ENCODE measurements around the gene CLDN6.

The CLDN6 gene

GRCh38 chr16:3013491-3013951 lies 4.5 kb downstream of the CLDN6 start:
- no peak for DNase-seq (ENCODE audit: low read depth)

GRCh38 chr16:3012828-3013420 lies 5.1 kb downstream of the CLDN6 start, which contains the start of gene CLDN9:
Gene CLDN9 (plus strand): TSS chr16:3012923. CDS start chr16:3013363, 440 bp downstream.
- no peak for DNase-seq (ENCODE audit: low read depth)

DNA sequence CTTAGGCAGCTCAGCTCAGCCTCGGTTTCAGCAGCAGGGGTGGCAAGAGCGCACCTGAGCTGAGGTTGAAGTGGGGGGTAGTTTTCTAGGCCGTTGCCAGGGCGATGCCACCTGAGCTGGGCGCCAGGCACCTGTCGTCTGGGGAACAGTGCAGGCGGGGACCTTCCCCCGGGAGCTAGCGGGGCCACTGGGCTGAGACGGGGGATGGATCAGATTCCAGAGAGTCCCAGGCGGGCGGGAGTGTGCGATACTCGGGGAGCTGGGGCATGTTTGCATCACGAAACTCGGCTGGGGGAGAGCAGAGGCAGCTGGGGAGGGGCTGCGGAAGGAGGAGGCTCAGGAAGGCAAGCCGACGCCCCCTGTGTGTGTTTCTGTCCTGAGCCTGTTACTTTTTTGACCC lies 5.7 kb downstream of the CLDN6 start:
- DNase-seq (ENCODE audit: low read depth): no peak

GRCh38 chr16:3010510-3010909 lies 7.5 kb downstream of the CLDN6 start:
- no peak for DNase-seq (ENCODE audit: low read depth)

DNA sequence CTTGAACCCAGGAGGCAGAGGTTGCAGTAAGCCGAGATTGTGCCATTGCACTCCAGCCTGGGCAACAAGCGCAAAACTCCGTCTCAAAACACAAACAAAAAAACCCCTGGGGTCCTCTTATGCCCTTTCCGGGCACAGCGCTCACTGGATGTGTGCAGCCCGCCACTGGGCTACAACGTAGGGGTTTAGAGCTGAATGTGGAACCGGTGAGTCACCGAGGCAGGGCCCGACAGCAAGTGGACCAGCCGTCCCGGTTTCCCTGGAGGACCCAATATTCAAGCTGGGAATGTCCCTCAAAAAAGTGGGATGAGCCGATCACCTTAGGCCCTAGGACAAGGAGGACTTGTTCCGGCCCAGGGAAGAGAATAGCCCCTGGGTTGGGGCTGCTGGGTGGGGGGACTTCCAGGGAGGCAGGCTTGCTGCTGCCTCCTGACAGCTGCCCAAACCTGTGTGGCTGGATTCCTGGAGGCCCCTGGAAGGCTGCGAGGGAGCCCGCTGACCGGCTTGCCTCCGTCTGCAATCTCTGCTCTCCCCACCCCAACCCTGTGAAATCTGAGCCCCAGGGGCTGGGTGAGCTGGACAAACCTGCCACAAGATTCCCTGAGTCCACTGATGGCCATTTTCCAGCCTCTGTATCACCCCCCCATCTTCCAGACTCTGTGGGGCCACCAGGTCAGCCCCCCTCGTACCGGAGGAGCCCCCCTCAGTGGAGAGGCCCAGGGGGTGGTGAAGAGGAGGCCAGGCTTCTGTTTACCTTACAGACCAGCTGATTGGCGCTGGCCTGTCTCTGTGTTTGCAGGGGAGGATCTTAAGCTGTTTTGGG lies 8.2 kb downstream of the CLDN6 start:
- DNase-seq (ENCODE audit: low read depth): no peak

DNA sequence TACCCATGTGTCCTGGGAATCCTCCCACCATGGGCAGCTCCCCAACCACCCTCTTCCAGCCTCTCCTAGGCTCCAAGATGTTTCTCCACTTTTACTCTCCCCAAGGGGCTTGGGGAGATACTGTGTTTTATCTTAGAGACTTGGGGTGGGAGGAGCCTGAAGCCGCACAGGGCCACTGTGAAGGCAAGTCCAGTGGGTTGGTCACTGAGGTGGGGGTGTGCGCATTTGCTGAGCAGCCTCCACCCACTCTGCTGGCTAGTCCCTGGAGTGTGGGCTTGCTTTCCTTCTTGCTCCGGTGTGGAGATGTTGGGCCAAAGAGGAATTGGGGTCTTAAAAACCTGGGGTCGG lies 9.3 kb downstream of the CLDN6 start:
- no peak for DNase-seq (ENCODE audit: low read depth)

DNA sequence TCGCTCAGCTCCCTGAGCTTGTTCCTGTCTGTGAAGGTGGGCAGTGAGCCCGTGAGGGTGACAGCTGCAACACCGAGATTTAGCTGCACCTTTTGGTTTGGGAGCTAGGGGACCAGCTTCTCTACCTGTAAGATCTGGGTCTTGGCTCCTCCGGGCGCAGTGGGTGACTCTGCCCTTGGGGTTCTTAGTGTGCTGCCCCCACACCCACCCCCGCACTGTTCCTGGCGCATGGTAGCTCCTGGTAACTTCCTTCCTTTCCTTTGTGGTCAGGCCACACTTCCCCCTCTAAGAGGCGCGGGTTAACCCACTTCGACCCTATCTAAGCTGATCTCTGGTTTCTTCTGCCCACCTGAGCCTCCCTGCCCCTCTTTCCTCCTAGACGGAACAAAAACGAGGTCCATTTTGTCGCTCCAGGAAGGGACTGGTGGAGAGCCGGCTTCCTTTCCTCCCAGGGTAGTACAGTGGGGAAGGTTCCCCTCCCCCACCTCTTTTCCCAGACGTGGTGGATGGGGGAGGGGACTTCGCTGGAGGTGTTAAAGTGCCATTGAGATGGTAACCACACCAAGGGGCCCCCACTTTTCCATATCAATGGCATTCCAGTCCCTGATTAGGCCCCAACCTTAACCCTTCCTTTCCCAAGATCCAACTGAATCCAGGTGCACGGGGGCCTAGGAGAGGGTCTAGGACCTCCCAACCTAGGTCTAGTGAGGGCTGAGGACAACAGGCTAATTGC lies 9.9 kb downstream of the CLDN6 start:
- DNase-seq (ENCODE audit: low read depth): no peak

DNA sequence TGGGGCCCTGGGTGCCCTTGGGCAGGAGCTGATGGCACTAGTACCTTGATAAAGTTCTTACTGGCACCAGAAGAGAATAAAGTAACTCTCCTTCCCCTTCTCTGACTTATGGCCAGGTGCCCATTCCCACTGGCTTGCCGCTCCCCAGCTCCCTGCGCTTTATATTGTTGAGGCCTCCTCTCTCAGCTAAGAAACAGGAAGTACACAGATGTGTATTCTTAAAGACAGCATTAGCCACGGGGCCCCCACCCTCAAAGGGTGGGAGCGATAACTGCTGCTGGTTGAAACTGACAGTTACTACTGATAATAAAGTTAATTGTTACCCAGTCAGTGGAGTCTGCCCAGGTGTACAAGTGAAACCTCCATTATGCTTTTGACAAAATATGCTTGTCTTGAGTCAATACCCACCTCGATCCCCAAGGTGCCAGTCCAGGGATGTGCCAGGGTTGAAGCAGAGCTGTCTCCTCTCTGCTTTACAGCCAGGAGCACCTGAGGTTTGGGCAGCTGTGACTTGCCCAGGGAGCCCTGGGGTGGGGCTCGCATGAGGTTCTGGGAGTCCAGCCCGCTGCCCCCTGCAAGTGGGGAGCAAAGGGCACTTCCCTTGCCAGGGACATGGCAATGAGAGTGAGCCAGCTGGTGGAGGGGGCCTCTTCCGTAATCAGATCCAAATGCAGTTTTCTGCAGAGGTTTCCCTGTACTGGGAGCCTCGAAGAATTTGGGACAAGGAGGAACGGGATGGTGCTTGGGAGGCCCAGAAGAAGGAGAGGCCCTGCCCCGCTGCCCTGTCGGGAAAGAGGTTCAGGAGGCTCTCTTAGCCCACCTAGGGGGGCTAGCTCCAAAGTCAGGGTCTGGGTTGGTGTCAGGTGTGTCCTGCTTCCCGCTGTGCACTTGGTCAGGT lies 10.7 kb downstream of the CLDN6 start:
- no peak for DNase-seq (ENCODE audit: low read depth)

- no peak for DNase-seq (ENCODE audit: low read depth)
These were observed 13.2 kb downstream of the CLDN6 start for GRCh38 chr16:3004781-3005284.

GRCh38 chr16:3004319-3004718 lies 13.7 kb downstream of the CLDN6 start:
- no peak for DNase-seq (ENCODE audit: low read depth)

DNA sequence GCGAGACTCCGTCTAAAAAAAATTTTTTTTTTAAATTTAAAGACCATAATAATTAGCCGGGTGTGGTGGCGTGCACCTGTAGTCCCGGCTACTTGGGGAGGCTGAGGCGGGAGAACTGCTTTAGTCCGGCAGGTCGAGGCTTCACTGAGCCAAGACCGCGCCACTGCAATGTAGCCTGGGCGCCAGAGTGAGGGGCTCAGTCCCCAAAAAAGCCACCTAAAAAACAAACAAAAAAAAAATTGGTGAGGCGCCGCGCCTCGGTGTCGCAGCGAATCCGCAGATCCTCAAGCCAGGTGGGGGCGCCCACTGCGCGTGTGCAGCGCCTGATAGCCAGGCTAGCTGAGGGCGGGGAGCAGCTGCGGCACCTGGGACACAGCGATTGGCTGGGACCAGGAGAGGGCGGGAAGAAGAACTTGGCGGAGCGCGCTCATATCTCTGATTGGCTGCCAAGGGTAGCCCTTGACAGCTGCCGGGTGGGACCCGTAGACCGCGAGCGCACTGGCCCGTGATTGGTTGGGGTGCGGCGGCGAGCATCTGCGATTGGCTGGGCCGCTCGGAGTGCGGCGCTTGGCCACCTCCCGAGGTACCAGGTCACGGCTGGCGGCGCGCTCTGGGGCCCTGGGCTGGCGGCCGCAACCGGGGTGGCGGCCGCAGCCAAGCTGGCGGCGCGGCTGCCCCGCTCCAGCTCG lies 14.3 kb downstream of the CLDN6 start:
- DNase-seq (ENCODE audit: low read depth): peak; percentile 93

DNA sequence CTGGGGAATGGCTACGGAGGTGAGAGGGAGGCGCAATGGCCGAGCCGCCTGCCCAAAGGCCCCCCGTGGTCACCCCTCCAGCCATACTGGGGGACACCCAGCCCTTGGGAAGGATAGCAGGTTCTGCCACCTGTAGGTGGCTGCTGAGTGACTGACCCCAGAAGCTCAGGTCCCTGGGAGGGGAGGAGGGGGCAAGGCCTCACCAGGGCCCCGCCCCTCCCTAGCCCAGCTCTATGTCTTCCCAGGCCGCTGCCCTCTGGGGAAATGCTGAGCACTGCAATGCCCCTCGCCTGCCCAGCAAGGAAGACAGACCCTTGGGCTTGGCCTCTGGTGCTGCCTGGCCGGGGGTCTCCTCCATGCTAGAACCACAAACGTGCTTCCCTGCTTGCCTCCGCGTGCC lies 16.7 kb downstream of the CLDN6 start:
- DNase-seq (ENCODE audit: low read depth): no peak

- no peak for DNase-seq (ENCODE audit: low read depth)
These were observed 17.4 kb downstream of the CLDN6 start for GRCh38 chr16:3000540-3000939.

DNA sequence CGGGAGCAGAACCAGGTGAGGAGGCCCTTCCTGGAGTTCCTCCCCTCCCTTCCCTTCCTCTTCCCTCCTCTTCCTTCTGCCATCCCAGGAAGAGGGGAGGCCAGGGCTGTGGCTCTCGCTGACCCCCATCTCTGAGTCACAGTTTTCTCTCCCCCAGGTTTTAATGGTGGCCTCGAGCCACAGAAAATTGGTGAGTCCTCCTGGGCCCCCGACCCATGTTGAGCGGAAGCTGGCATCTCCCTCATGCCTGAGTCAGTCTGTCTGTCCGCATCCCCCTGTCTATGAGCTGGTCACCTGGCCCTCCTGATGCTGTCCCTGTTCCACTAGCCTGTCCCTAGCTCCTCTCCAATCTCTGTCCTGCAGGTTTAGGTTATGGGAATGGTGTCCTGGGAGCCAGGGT lies 18.1 kb downstream of the CLDN6 start:
- no peak for DNase-seq (ENCODE audit: low read depth)

GRCh38 chr16:2996298-2996697 lies 21.7 kb downstream of the CLDN6 start:
- DNase-seq (ENCODE audit: low read depth): no peak

DNA sequence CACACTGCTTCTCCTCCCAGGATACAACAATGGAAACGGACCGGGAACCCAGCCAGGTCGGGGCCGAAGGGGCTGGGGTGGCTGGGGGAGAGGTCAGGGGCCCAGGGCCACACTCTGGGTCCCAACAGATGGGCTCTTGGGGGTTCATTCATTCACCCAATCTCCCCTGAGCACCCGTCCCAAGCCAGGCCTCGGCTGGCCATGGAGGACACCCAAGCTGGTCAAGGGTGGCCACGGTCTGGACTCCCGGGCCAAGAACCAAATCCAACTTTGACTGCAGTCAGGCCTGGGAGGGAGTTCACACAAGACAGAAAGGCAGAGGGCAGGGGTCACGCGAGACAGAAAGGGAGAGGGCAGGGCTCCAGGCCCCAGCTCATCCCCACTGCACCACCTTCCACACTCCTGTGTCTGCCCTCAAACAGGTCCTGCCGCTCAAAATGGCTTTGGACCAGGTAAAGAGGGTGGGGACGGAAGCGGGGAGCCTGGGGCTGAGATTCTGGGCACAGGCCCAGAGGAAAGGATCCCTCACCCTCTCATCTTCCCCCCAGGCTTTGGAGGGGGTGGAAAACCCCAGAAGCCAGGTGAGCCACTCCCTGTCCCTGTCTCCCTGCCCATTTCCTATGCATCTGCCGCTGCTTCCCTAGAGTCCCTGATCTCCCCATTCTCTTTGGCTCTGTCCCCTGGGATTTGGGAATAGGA lies 25.5 kb downstream of the CLDN6 start:
- no peak for DNase-seq (ENCODE audit: low read depth)

DNA sequence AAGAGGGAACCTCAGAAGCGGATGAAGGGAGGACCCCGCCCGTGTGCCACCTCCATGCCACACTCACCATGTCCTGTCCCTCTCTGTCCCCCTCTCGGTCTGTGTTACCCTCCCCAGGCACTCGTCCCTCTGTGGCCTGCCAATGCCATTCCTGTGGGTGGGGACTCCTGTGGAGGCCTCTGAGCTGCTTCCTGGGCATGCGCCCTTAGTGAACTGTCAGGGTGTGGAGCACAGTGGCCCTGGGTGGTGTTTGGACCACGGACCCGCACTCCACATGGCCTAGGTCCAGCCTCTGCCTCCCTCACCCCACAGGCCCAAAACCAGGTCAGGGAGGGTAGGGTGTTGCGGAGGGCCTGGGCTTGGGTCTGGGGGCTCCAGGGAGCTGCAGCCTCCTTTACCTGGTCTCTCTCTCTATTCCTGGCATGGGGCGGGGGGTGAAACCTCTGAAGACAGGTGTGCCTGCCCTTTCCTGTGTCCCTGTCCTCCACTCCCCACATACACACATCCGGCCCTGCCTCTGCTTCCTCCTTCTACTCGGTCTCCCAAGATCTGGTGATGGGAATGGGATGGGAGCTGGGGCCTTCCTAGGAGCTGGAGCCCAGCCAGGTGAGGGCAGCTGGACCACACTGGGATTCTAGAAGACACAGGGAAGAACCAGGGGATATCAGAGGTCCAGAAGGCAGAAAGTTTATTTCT lies 26.3 kb downstream of the CLDN6 start:
- DNase-seq (ENCODE audit: low read depth): no peak

DNA sequence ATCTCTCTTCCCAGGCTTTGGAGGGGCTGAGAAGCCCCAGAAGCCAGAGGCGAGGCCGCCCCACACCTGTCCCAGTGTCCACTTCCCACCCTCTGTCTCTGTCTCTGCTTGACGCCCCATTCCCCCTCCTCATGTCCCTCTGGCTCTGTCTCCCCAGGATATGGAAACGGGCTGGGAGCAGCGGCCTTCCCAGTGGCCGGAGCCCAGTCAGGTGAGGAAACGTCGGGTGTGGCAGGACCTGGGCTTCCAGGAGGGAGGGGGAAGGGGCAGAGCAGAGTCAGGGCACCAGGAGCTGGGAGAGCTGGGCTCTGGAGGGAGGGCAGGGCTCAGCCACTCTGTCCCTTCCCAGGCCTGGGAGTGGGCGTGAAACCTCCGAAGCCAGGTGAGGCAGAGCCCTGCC lies 27.1 kb downstream of the CLDN6 start:
- no peak for DNase-seq (ENCODE audit: low read depth)

DNA sequence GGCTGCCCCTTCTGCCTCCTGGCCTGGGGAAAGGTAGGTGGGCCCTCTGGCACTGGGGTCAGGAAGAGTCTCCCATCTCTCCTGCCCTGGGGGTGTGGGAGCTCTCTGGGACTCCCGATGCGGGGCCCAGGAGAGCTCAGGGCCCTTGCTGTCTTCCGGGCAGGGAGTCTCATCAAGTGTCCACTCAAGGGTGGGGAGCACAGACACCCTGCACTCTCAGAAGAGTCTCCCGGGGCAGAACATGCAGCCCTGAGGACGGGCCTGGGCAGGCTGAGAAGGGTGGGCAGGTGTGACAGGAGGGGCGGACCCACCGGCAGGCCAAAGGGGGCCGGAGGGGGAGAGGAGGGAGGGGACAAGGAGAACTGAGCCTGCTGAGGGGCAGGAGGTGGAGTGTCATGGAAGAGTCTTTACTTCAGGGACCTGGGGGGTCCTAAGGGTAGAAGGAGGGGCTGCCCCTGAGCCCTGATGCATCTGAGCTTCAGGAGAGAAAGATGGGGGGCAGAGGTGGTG lies 29.3 kb downstream of the CLDN6 start:
- DNase-seq (ENCODE audit: low read depth): no peak

DNA sequence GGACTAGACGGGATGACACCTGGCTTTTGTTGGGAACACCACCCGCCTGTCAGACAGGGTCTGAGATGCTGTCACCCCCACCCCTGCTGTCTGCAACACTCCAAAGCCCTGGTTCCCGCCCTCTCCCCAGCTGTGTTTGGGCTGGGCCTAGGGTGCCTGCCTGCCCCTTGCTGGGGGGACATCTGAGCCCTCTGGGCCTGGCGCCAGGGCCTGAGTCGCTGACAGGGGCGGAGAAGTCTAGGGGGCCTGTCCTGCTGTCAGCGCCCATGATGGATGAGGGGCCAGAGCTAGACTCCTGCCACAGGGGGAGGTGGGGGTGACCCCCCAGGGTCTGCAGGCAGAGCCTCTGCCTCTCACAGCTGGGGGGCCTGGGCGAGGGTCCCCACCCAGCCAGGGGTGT lies 30.1 kb downstream of the CLDN6 start:
- no peak for DNase-seq (ENCODE audit: low read depth)

Data from activated T-helper 1 cell treated with Interleukin-2 at 50 U/mL for 16 hours (primary cell).